H9 (cell line): ENCODE data around the gene LSMEM2. TPM values are rescaled to one million over a fixed set of nuclear protein-coding genes. Genes with fewer than 3 reads are reported as not detected.

Source experiments
- DNase-seq: peaks from one replicate; pipeline ENCODE4 v3.0.0-alpha.2; 2017
- H2AFZ ChIP-seq: one replicate; pipeline ENCODE4 v1.6.1; 2013; ENCODE audit warnings: mild to moderate bottlenecking, low read length, control low read depth, moderate library complexity
- H2AK5ac ChIP-seq: 2 replicates; pipeline ENCODE4 v1.6.1; 2013; ENCODE audit warnings: low read length, control low read depth, mixed read lengths; ENCODE audit not compliant: insufficient read length
- H2BK120ac ChIP-seq: one replicate; pipeline ENCODE4 v1.6.1; 2013; ENCODE audit warnings: low read depth, mild to moderate bottlenecking, low read length, control low read depth, inconsistent platforms; ENCODE audit not compliant: poor library complexity, severe bottlenecking
- H2BK12ac ChIP-seq: 2 replicates; pipeline ENCODE4 v1.6.1; 2013; ENCODE audit warnings: low read length, control low read depth, mixed read lengths, low read depth; ENCODE audit not compliant: insufficient read length
- H2BK15ac ChIP-seq: 2 replicates; pipeline ENCODE4 v1.6.1; 2013; ENCODE audit warnings: low read depth, low read length, control low read depth
- H2BK20ac ChIP-seq: one replicate; pipeline ENCODE4 v1.6.1; 2013; ENCODE audit warnings: low read depth, mild to moderate bottlenecking, low read length, control low read depth, inconsistent platforms; ENCODE audit not compliant: poor library complexity, severe bottlenecking
- H2BK5ac ChIP-seq: 2 replicates; pipeline ENCODE4 v1.6.1; 2013; ENCODE audit warnings: low read length, control low read depth, mixed read lengths; ENCODE audit not compliant: insufficient read length
- H3K14ac ChIP-seq: 2 replicates; pipeline ENCODE4 v1.6.1; 2013; ENCODE audit warnings: low read length, control low read depth; ENCODE audit not compliant: insufficient read depth
- H3K18ac ChIP-seq: 2 replicates; pipeline ENCODE4 v1.6.1; 2013; ENCODE audit warnings: low read depth, mild to moderate bottlenecking, mixed read lengths, low read length, control low read depth; ENCODE audit not compliant: insufficient read length
- H3K23ac ChIP-seq: 2 replicates; pipeline ENCODE4 v1.6.1; 2013; ENCODE audit warnings: low read length, control low read depth, mixed read lengths, low read depth; ENCODE audit not compliant: insufficient read length
- H3K23me2 ChIP-seq: 2 replicates; pipeline ENCODE4 v1.6.1; 2013; ENCODE audit warnings: low read depth, mild to moderate bottlenecking, mixed read lengths, low read length, control low read depth; ENCODE audit not compliant: insufficient read length, poor library complexity, severe bottlenecking
- H3K27ac ChIP-seq: 2 replicates; pipeline ENCODE4 v1.5.1; 2013; ENCODE audit warnings: low read length, control low read depth, mixed read lengths, low read depth; ENCODE audit not compliant: insufficient read length
- H3K27me3 ChIP-seq: 2 replicates; pipeline ENCODE4 v1.6.1; 2013; ENCODE audit warnings: low read length, control low read depth, inconsistent platforms; ENCODE audit not compliant: insufficient read depth
- H3K4ac ChIP-seq: 2 replicates; pipeline ENCODE4 v1.6.1; 2013; ENCODE audit warnings: low read depth, mild to moderate bottlenecking, control low read depth, inconsistent platforms, low read length, moderate library complexity
- H3K4me1 ChIP-seq: 2 replicates; pipeline ENCODE4 v1.6.1; 2013; ENCODE audit warnings: low read length, control low read depth, inconsistent platforms; ENCODE audit not compliant: insufficient read depth
- H3K4me2 ChIP-seq: 2 replicates; pipeline ENCODE4 v1.6.1; 2013; ENCODE audit warnings: low read length, control low read depth, mixed read lengths; ENCODE audit not compliant: insufficient read length, insufficient read depth
- H3K56ac ChIP-seq: 2 replicates; pipeline ENCODE4 v1.6.1; 2013; ENCODE audit warnings: low read depth, mild to moderate bottlenecking, mixed read lengths, low read length, control low read depth; ENCODE audit not compliant: insufficient read length
- H3K79me1 ChIP-seq: 2 replicates; pipeline ENCODE4 v1.6.1; 2013; ENCODE audit warnings: low read depth, mild to moderate bottlenecking, moderate library complexity, low read length, control low read depth, inconsistent platforms; ENCODE audit not compliant: insufficient read depth, poor library complexity, severe bottlenecking
- H3K79me2 ChIP-seq: 2 replicates; pipeline ENCODE4 v1.6.1; 2013; ENCODE audit warnings: low read length, control low read depth, inconsistent platforms; ENCODE audit not compliant: insufficient read depth
- H3K9ac ChIP-seq: 2 replicates; pipeline ENCODE4 v1.6.1; 2013; ENCODE audit warnings: low read length, control low read depth, mixed read lengths; ENCODE audit not compliant: insufficient read length; ENCODE audit errors: extremely low read depth
- H3K9me3 ChIP-seq: one replicate; pipeline ENCODE4 v1.6.1; 2013; ENCODE audit warnings: low read depth, low read length, inconsistent platforms; ENCODE audit not compliant: control insufficient read depth
- H3T11ph ChIP-seq: one replicate; pipeline ENCODE4 v1.6.1; 2013; ENCODE audit warnings: mild to moderate bottlenecking, low read length, control low read depth, inconsistent platforms
- H4K20me1 ChIP-seq: one replicate; pipeline ENCODE4 v1.6.1; 2013; ENCODE audit not compliant: control insufficient read depth, insufficient read length, insufficient read depth
- H4K5ac ChIP-seq: 2 replicates; pipeline ENCODE4 v1.6.1; 2013; ENCODE audit warnings: low read depth, mild to moderate bottlenecking, mixed read lengths, low read length, control low read depth; ENCODE audit not compliant: insufficient read length
- H4K8ac ChIP-seq: replicated peaks from 2 replicates; pipeline ENCODE4 v1.6.1; 2013; ENCODE audit warnings: low read length, control low read depth, mixed read lengths, low read depth; ENCODE audit not compliant: insufficient read length
- H4K91ac ChIP-seq: 2 replicates; pipeline ENCODE4 v1.6.1; 2013; ENCODE audit warnings: low read depth, mild to moderate bottlenecking, moderate library complexity, mixed read lengths, low read length, control low read depth; ENCODE audit not compliant: insufficient read length
- H3K27ac Mint-ChIP-seq, 3 experiments: 2 replicates in 2 of 3; 3 replicates in 1 of 3; pipeline ENCODE4 v1.8.0; 2020 to 2021; ENCODE audit warnings: mixed read lengths in 3 of 3, mild to moderate bottlenecking in 1 of 3, moderate library complexity in 1 of 3
- H3K27me3 Mint-ChIP-seq: 2 replicates; pipeline ENCODE4 v1.8.0; 2021; ENCODE audit warnings: low read depth, mild to moderate bottlenecking, moderate library complexity, mixed read lengths
- H3K36me3 Mint-ChIP-seq, 3 experiments: 2 replicates in 2 of 3; 3 replicates in 1 of 3; pipeline ENCODE4 v1.8.0; 2020 to 2021; ENCODE audit warnings: low read depth in 3 of 3, mixed read lengths in 3 of 3; ENCODE audit not compliant: insufficient read depth in 1 of 3
- H3K4me1 Mint-ChIP-seq, 2 experiments: 2 replicates each; pipeline ENCODE4 v1.8.0; 2020; ENCODE audit warnings: mixed read lengths in 2 of 2
- H3K4me3 Mint-ChIP-seq, 2 experiments: 2 replicates in 1 of 2; 3 replicates in 1 of 2; pipeline ENCODE4 v1.8.0; 2020 to 2021; ENCODE audit warnings: mild to moderate bottlenecking in 2 of 2, mixed read lengths in 2 of 2, moderate library complexity in 1 of 2
- H3K9me3 Mint-ChIP-seq, 2 experiments: 2 replicates in 1 of 2; 3 replicates in 1 of 2; pipeline ENCODE4 v1.8.0; 2020; ENCODE audit warnings: mild to moderate bottlenecking in 2 of 2, mixed read lengths in 2 of 2, moderate library complexity in 1 of 2
- WGBS: extraction: QIAGEN DNeasy Blood & Tissue Kit; methylation state at CpG from one replicate; pipeline ENCODE4 v1.1.7; 2013; ENCODE audit warnings: missing lambda C conversion rate, low lambda C conversion rate, mixed read lengths; ENCODE audit not compliant: insufficient read length; ENCODE audit errors: extremely low coverage; 5-methylcytosine and 5-hydroxymethylcytosine counted together
- total RNA-seq: library from RNA; stranded (reverse); gene quantifications from 2 replicates; pipeline ENCODE4 v1.2.1, GENCODE V29; 2021
- TF ChIP-seq, protein P1 (sequence below): fragments of 200-600 bp; sonication (generic); conservative IDR thresholded peaks from 3 replicates; pipeline ENCODE4 v1.8.0; 2021; ENCODE audit warnings: antibody characterized with exemption, mild to moderate bottlenecking

LSMEM2 gene
- total RNA-seq, 1 experiment from 2014 or later: 0.50 TPM

DNA sequence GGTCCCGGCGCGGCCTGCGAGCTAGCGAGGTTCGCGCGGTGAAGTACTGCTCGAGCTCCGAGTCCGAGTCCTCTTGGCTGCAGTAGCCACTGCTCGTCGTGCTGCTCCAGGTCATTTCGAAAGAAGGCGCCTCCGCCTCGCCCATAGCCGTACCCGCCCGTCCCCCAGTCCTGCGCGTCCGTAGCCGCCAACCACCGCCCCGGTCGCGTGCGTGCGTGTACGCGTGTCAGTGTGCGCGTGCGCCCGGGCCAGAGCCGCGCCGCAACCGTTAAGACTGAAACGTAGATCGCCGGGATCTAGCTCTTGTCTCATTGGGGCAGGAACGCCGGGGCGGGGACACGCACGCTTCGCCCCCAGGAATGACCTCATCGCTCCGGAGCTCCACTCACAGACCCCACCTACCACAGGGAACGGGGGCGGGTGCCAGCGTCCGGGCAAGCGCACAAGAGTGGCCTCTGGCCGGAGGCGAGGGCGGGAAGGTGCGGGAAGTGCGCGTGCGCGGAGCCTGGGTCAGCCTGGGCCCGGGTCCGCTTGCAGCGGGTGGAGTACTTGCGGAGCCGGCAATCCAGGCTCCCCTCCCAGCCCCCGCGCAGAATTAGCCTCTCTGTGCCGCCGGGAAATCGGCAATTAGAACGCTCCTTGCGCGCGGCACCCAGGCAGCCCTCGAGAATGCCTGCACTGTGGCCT lies 58.4 kb downstream of the LSMEM2 start:
- H4K8ac ChIP-seq: no peak overlapping the region
- H2BK5ac ChIP-seq: no peak overlapping the region
- no peak overlapping the region for H3K23ac ChIP-seq
- no peaks in the 10 kb centered on the region for H3K79me1 ChIP-seq
- peak overlapping the region; percentile 69 for H3K4me2 ChIP-seq
- peak overlapping the region; percentile 88 for H3K14ac ChIP-seq
- H3K18ac ChIP-seq: peak overlapping the region; percentile 44
- TF ChIP-seq, protein P1, sequence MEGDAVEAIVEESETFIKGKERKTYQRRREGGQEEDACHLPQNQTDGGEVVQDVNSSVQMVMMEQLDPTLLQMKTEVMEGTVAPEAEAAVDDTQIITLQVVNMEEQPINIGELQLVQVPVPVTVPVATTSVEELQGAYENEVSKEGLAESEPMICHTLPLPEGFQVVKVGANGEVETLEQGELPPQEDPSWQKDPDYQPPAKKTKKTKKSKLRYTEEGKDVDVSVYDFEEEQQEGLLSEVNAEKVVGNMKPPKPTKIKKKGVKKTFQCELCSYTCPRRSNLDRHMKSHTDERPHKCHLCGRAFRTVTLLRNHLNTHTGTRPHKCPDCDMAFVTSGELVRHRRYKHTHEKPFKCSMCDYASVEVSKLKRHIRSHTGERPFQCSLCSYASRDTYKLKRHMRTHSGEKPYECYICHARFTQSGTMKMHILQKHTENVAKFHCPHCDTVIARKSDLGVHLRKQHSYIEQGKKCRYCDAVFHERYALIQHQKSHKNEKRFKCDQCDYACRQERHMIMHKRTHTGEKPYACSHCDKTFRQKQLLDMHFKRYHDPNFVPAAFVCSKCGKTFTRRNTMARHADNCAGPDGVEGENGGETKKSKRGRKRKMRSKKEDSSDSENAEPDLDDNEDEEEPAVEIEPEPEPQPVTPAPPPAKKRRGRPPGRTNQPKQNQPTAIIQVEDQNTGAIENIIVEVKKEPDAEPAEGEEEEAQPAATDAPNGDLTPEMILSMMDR: no peak
- H2BK120ac ChIP-seq: no peak overlapping the region
- no peak overlapping the region for H2AFZ ChIP-seq
- no peak overlapping the region for H4K91ac ChIP-seq
- DNase-seq: peak; percentile 99
- no CpG with 5 or more reads among the region's 79 CpGs for WGBS
- H3K27me3 ChIP-seq: peaks cover 13% of the 10 kb centered on the region; the same call in 1 of the 2 replicates
- Mint-ChIP-seq H3K9me3 (no peaks in the 10 kb centered on the region; a peak in 1 of 5 replicates), H3K27me3 (peaks cover 43% of the 10 kb centered on the region), H3K27ac (peak overlapping the region; percentile 97 to 99 (median 98)), H3K36me3 (peaks cover 0 to 16% (median 15%) of the 10 kb centered on the region in 3 experiments; a peak in 6 of 7 replicates), H3K4me1 (peaks cover 29 to 44% of the 10 kb centered on the region in 2 experiments), H3K4me3 (peak overlapping the region; percentile 87 to 92)
- peaks cover 5% of the 10 kb centered on the region; the same call in 1 of the 2 replicates for H3K79me2 ChIP-seq
- no peak overlapping the region for H3K27ac ChIP-seq
- no peak overlapping the region for H2AK5ac ChIP-seq
- H2BK15ac ChIP-seq: no peak overlapping the region
- no peak overlapping the region for H3K56ac ChIP-seq
- no peak overlapping the region for H3K4ac ChIP-seq
- no peak overlapping the region for H4K5ac ChIP-seq
- no peaks in the 10 kb centered on the region for H3K9me3 ChIP-seq
- no peak overlapping the region for H2BK20ac ChIP-seq
- no peaks in the 10 kb centered on the region for H4K20me1 ChIP-seq
- H3K4me1 ChIP-seq: no peaks in the 10 kb centered on the region; the same call in 1 of the 2 replicates
- H2BK12ac ChIP-seq: no peak overlapping the region
- no peak overlapping the region for H3T11ph ChIP-seq
- H3K9ac ChIP-seq: peak overlapping the region; percentile 54
- peaks cover 24% of the 10 kb centered on the region for H3K23me2 ChIP-seq

Other genes with a start within 250 kb of the LSMEM2 start
- gene RBM5, start 190.2 kb upstream of the LSMEM2 start, total RNA-seq: 110 and 123 TPM in 2 replicates
- gene SEMA3F, start 123.8 kb upstream of the LSMEM2 start, total RNA-seq: 11.9 and 14.3 TPM in 2 replicates
- gene GNAT1, start 87.5 kb upstream of the LSMEM2 start, total RNA-seq: 0.18 TPM in 1 of 2 replicates, not detected in the other
- 1.4 and 3.2 TPM in 2 replicates for gene SLC38A3, start 73.8 kb upstream of the LSMEM2 start, total RNA-seq
- 210 and 218 TPM in 2 replicates for gene GNAI2, start 42.9 kb upstream of the LSMEM2 start, total RNA-seq
- 4.4 and 6.4 TPM in 2 replicates for gene SEMA3B, start 9.9 kb upstream of the LSMEM2 start, total RNA-seq
- gene IFRD2, start 13.3 kb downstream of the LSMEM2 start, total RNA-seq: 107 and 109 TPM in 2 replicates
- 2.3 and 3.1 TPM in 2 replicates for gene HYAL3, start 20.3 kb downstream of the LSMEM2 start, total RNA-seq
- 4.9 and 6.0 TPM in 2 replicates for gene NAA80, start 20.3 kb downstream of the LSMEM2 start, total RNA-seq
- gene HYAL1, start 24.5 kb downstream of the LSMEM2 start, total RNA-seq: 2.0 and 2.2 TPM in 2 replicates
- 51.9 and 57.6 TPM in 2 replicates for gene HYAL2, start 43.7 kb downstream of the LSMEM2 start, total RNA-seq
- gene TUSC2, start 49.1 kb downstream of the LSMEM2 start, total RNA-seq: 33.5 and 35.5 TPM in 2 replicates
- 15.1 and 15.8 TPM in 2 replicates for gene RASSF1, start 61.7 kb downstream of the LSMEM2 start, total RNA-seq
- 0.61 and 1.4 TPM in 2 replicates for gene ZMYND10, start 66.6 kb downstream of the LSMEM2 start, total RNA-seq
- gene NPRL2, start 71.7 kb downstream of the LSMEM2 start, total RNA-seq: 23.0 and 23.4 TPM in 2 replicates
- gene CYB561D2, start 71.8 kb downstream of the LSMEM2 start, total RNA-seq: 16.8 and 19.0 TPM in 2 replicates
- gene TMEM115, start 80.4 kb downstream of the LSMEM2 start, total RNA-seq: 32.3 and 34.0 TPM in 2 replicates
- 27.7 and 28.1 TPM in 2 replicates for gene CACNA2D2, start 224.5 kb downstream of the LSMEM2 start, total RNA-seq